Neural crest cell (in vitro differentiated cells): ENCODE measurements around the gene GPR39. TPM values are rescaled to one million over a fixed set of nuclear protein-coding genes. Genes with fewer than 3 reads are reported as not detected.

Experiments used
- DNase-seq: peaks from one replicate; pipeline ENCODE4 v3.0.0; 2021; ENCODE audit warnings: low read depth, mixed read lengths, low spot score
- H3K27ac Mint-ChIP-seq: one replicate; pipeline ENCODE4 v1.8.0; 2021; ENCODE audit warnings: mild to moderate bottlenecking, mixed read lengths; ENCODE audit not compliant: unreplicated experiment
- H3K27me3 Mint-ChIP-seq: 2 replicates; pipeline ENCODE4 v1.8.0; 2021; ENCODE audit warnings: low read depth, mild to moderate bottlenecking, mixed read lengths
- H3K36me3 Mint-ChIP-seq: 2 replicates; pipeline ENCODE4 v1.8.0; 2021; ENCODE audit warnings: low read depth, mild to moderate bottlenecking, mixed read lengths
- H3K4me1 Mint-ChIP-seq: 2 replicates; pipeline ENCODE4 v1.8.0; 2021; ENCODE audit warnings: mixed read lengths
- H3K4me3 Mint-ChIP-seq: one replicate; pipeline ENCODE4 v1.8.0; 2021; ENCODE audit warnings: mild to moderate bottlenecking, mixed read lengths
- H3K9me3 Mint-ChIP-seq: 2 replicates; pipeline ENCODE4 v1.8.0; 2021; ENCODE audit warnings: mixed read lengths
- CTCF ChIP-seq: fragments of 200-600 bp; sonication (generic); conservative IDR thresholded peaks from 2 replicates; pipeline ENCODE4 v1.5.0; 2021; ENCODE audit warnings: antibody characterized with exemption, mild to moderate bottlenecking
- total RNA-seq: library from RNA; stranded (reverse); gene quantifications from 2 replicates; pipeline ENCODE4 v1.2.1, GENCODE V29; 2021

The GPR39 gene
- total RNA-seq, 1 donor from 2014 or later: 0.35 TPM

- Mint-ChIP-seq H3K27me3 (peaks cover 7% of the 10 kb centered on the region), H3K27ac (no peak overlapping the region), H3K4me1 (peaks cover 10% of the 10 kb centered on the region), H3K36me3 (no peaks in the 10 kb centered on the region), H3K4me3 (no peak overlapping the region), H3K9me3 (no peaks in the 10 kb centered on the region)
- no peak for TF ChIP-seq CTCF
- no peak for DNase-seq
Measured at GRCh38 chr2:132607426-132608090, 191.0 kb downstream of the GPR39 start.

GRCh38 chr2:132608311-132608710 is 191.7 kb downstream of the GPR39 start:
- TF ChIP-seq CTCF: no peak
- Mint-ChIP-seq H3K9me3 (no peaks in the 10 kb centered on the region), H3K36me3 (no peaks in the 10 kb centered on the region), H3K4me1 (peaks cover 10% of the 10 kb centered on the region), H3K27ac (peak overlapping the region; percentile 81), H3K4me3 (no peak overlapping the region), H3K27me3 (peaks cover 4% of the 10 kb centered on the region)
- no peak for DNase-seq

- DNase-seq: no peak
- Mint-ChIP-seq H3K27me3 (peaks cover 4% of the 10 kb centered on the region), H3K4me1 (peaks cover 10% of the 10 kb centered on the region), H3K36me3 (no peaks in the 10 kb centered on the region), H3K27ac (no peak overlapping the region), H3K4me3 (no peak overlapping the region), H3K9me3 (no peaks in the 10 kb centered on the region)
- TF ChIP-seq CTCF: no peak
Measured at GRCh38 chr2:132609101-132609890, 192.7 kb downstream of the GPR39 start.

GRCh38 chr2:132611719-132612118 is 195.1 kb downstream of the GPR39 start:
- peaks cover 10% of the 10 kb centered on the region for H3K4me1 Mint-ChIP-seq
- no peaks in the 10 kb centered on the region for H3K9me3 Mint-ChIP-seq
- H3K27ac Mint-ChIP-seq: no peak overlapping the region
- H3K36me3 Mint-ChIP-seq: no peaks in the 10 kb centered on the region
- TF ChIP-seq CTCF: no peak
- no peak for DNase-seq
- no peak overlapping the region for H3K4me3 Mint-ChIP-seq
- no peaks in the 10 kb centered on the region for H3K27me3 Mint-ChIP-seq

GRCh38 chr2:132615329-132616085 is 198.9 kb downstream of the GPR39 start:
- TF ChIP-seq CTCF: no peak
- Mint-ChIP-seq H3K27ac (peak overlapping the region; percentile 67), H3K36me3 (no peaks in the 10 kb centered on the region), H3K4me1 (peaks cover 5% of the 10 kb centered on the region), H3K4me3 (no peak overlapping the region), H3K9me3 (no peaks in the 10 kb centered on the region), H3K27me3 (no peaks in the 10 kb centered on the region)
- DNase-seq: no peak
